NB4 (cell line): ENCODE results near the gene DHRS3.
A peak's percentile ranks its signal among the peaks of the same experiment; 100 is the strongest.

Source experiments
- MAX ChIP-seq: IDR thresholded peaks from 2 replicates; pipeline ENCODE4 v1.6.1; 2011; ENCODE audit warnings: low read depth, low read length
- TF ChIP-seq, protein P1 (sequence below): IDR thresholded peaks from one replicate; pipeline ENCODE4 v1.5.1; 2012; ENCODE audit warnings: low read depth, low read length

GRCh38 chr1:12618965-12619791, 1.2 kb upstream of the DHRS3 start:
- TF ChIP-seq, protein P1, sequence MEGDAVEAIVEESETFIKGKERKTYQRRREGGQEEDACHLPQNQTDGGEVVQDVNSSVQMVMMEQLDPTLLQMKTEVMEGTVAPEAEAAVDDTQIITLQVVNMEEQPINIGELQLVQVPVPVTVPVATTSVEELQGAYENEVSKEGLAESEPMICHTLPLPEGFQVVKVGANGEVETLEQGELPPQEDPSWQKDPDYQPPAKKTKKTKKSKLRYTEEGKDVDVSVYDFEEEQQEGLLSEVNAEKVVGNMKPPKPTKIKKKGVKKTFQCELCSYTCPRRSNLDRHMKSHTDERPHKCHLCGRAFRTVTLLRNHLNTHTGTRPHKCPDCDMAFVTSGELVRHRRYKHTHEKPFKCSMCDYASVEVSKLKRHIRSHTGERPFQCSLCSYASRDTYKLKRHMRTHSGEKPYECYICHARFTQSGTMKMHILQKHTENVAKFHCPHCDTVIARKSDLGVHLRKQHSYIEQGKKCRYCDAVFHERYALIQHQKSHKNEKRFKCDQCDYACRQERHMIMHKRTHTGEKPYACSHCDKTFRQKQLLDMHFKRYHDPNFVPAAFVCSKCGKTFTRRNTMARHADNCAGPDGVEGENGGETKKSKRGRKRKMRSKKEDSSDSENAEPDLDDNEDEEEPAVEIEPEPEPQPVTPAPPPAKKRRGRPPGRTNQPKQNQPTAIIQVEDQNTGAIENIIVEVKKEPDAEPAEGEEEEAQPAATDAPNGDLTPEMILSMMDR = no peak
- peak; percentile 59; the same call in 1 of the 2 replicates for TF ChIP-seq MAX
